ENCODE measurements around the gene PRR9.

The PRR9 gene

GRCh38 chr1:153261281-153262069 is 44.1 kb downstream of the PRR9 start:
- no peak for TF ChIP-seq CTCF (IDR thresholded peaks at IDR 0.05; ENCODE audit: insufficient read depth, low read depth, low read length, missing control alignments)
- DNase-seq (ENCODE audit: low read depth): peak; percentile 15
- no peak overlapping the region for H3K4me3 ChIP-seq (ENCODE audit: low read length)

GRCh38 chr1:153262070-153262366 is 44.6 kb downstream of the PRR9 start:
- H3K4me3 ChIP-seq (ENCODE audit: low read length): no peak overlapping the region
- no peak for TF ChIP-seq CTCF (IDR thresholded peaks at IDR 0.05; ENCODE audit: insufficient read depth, low read depth, low read length, missing control alignments)
- DNase-seq (ENCODE audit: low read depth): no peak

- no peak for DNase-seq (ENCODE audit: low read depth)
- H3K4me3 ChIP-seq (ENCODE audit: low read length): no peak overlapping the region
- TF ChIP-seq CTCF (IDR thresholded peaks at IDR 0.05; ENCODE audit: insufficient read depth, low read depth, low read length, missing control alignments): no peak
Observed at GRCh38 chr1:153262462-153263157, 45.2 kb downstream of the PRR9 start.

GRCh38 chr1:153265457-153265856 is 48.1 kb downstream of the PRR9 start:
- no peak for DNase-seq (ENCODE audit: low read depth)
- no peak for TF ChIP-seq CTCF (IDR thresholded peaks at IDR 0.05; ENCODE audit: insufficient read depth, low read depth, low read length, missing control alignments)
- no peak overlapping the region for H3K4me3 ChIP-seq (ENCODE audit: low read length)
